H9 (cell line): Measurements from ENCODE around the gene CASP10. TPM values are rescaled to one million over a fixed set of nuclear protein-coding genes. Genes with fewer than 3 reads are reported as not detected.
A peak's percentile ranks its signal among the peaks of the same experiment; 100 is the strongest.

ENCODE experiments used
- DNase-seq: peaks from one replicate; pipeline ENCODE4 v3.0.0-alpha.2; 2017
- H2AFZ ChIP-seq: one replicate; pipeline ENCODE4 v1.6.1; 2013; ENCODE audit warnings: mild to moderate bottlenecking, low read length, control low read depth, moderate library complexity
- H2AK5ac ChIP-seq: 2 replicates; pipeline ENCODE4 v1.6.1; 2013; ENCODE audit warnings: low read length, control low read depth, mixed read lengths; ENCODE audit not compliant: insufficient read length
- H2BK120ac ChIP-seq: one replicate; pipeline ENCODE4 v1.6.1; 2013; ENCODE audit warnings: low read depth, mild to moderate bottlenecking, low read length, control low read depth, inconsistent platforms; ENCODE audit not compliant: poor library complexity, severe bottlenecking
- H2BK12ac ChIP-seq: 2 replicates; pipeline ENCODE4 v1.6.1; 2013; ENCODE audit warnings: low read length, control low read depth, mixed read lengths, low read depth; ENCODE audit not compliant: insufficient read length
- H2BK15ac ChIP-seq: 2 replicates; pipeline ENCODE4 v1.6.1; 2013; ENCODE audit warnings: low read depth, low read length, control low read depth
- H2BK20ac ChIP-seq: one replicate; pipeline ENCODE4 v1.6.1; 2013; ENCODE audit warnings: low read depth, mild to moderate bottlenecking, low read length, control low read depth, inconsistent platforms; ENCODE audit not compliant: poor library complexity, severe bottlenecking
- H2BK5ac ChIP-seq: 2 replicates; pipeline ENCODE4 v1.6.1; 2013; ENCODE audit warnings: low read length, control low read depth, mixed read lengths; ENCODE audit not compliant: insufficient read length
- H3K14ac ChIP-seq: 2 replicates; pipeline ENCODE4 v1.6.1; 2013; ENCODE audit warnings: low read length, control low read depth; ENCODE audit not compliant: insufficient read depth
- H3K18ac ChIP-seq: 2 replicates; pipeline ENCODE4 v1.6.1; 2013; ENCODE audit warnings: low read depth, mild to moderate bottlenecking, mixed read lengths, low read length, control low read depth; ENCODE audit not compliant: insufficient read length
- H3K23ac ChIP-seq: 2 replicates; pipeline ENCODE4 v1.6.1; 2013; ENCODE audit warnings: low read length, control low read depth, mixed read lengths, low read depth; ENCODE audit not compliant: insufficient read length
- H3K23me2 ChIP-seq: 2 replicates; pipeline ENCODE4 v1.6.1; 2013; ENCODE audit warnings: low read depth, mild to moderate bottlenecking, mixed read lengths, low read length, control low read depth; ENCODE audit not compliant: insufficient read length, poor library complexity, severe bottlenecking
- H3K27ac ChIP-seq: 2 replicates; pipeline ENCODE4 v1.5.1; 2013; ENCODE audit warnings: low read length, control low read depth, mixed read lengths, low read depth; ENCODE audit not compliant: insufficient read length
- H3K27me3 ChIP-seq: 2 replicates; pipeline ENCODE4 v1.6.1; 2013; ENCODE audit warnings: low read length, control low read depth, inconsistent platforms; ENCODE audit not compliant: insufficient read depth
- H3K4ac ChIP-seq: 2 replicates; pipeline ENCODE4 v1.6.1; 2013; ENCODE audit warnings: low read depth, mild to moderate bottlenecking, control low read depth, inconsistent platforms, low read length, moderate library complexity
- H3K4me1 ChIP-seq: 2 replicates; pipeline ENCODE4 v1.6.1; 2013; ENCODE audit warnings: low read length, control low read depth, inconsistent platforms; ENCODE audit not compliant: insufficient read depth
- H3K4me2 ChIP-seq: 2 replicates; pipeline ENCODE4 v1.6.1; 2013; ENCODE audit warnings: low read length, control low read depth, mixed read lengths; ENCODE audit not compliant: insufficient read length, insufficient read depth
- H3K56ac ChIP-seq: 2 replicates; pipeline ENCODE4 v1.6.1; 2013; ENCODE audit warnings: low read depth, mild to moderate bottlenecking, mixed read lengths, low read length, control low read depth; ENCODE audit not compliant: insufficient read length
- H3K79me1 ChIP-seq: 2 replicates; pipeline ENCODE4 v1.6.1; 2013; ENCODE audit warnings: low read depth, mild to moderate bottlenecking, moderate library complexity, low read length, control low read depth, inconsistent platforms; ENCODE audit not compliant: insufficient read depth, poor library complexity, severe bottlenecking
- H3K79me2 ChIP-seq: 2 replicates; pipeline ENCODE4 v1.6.1; 2013; ENCODE audit warnings: low read length, control low read depth, inconsistent platforms; ENCODE audit not compliant: insufficient read depth
- H3K9ac ChIP-seq: 2 replicates; pipeline ENCODE4 v1.6.1; 2013; ENCODE audit warnings: low read length, control low read depth, mixed read lengths; ENCODE audit not compliant: insufficient read length; ENCODE audit errors: extremely low read depth
- H3K9me3 ChIP-seq: one replicate; pipeline ENCODE4 v1.6.1; 2013; ENCODE audit warnings: low read depth, low read length, inconsistent platforms; ENCODE audit not compliant: control insufficient read depth
- H3T11ph ChIP-seq: one replicate; pipeline ENCODE4 v1.6.1; 2013; ENCODE audit warnings: mild to moderate bottlenecking, low read length, control low read depth, inconsistent platforms
- H4K20me1 ChIP-seq: one replicate; pipeline ENCODE4 v1.6.1; 2013; ENCODE audit not compliant: control insufficient read depth, insufficient read length, insufficient read depth
- H4K5ac ChIP-seq: 2 replicates; pipeline ENCODE4 v1.6.1; 2013; ENCODE audit warnings: low read depth, mild to moderate bottlenecking, mixed read lengths, low read length, control low read depth; ENCODE audit not compliant: insufficient read length
- H4K8ac ChIP-seq: replicated peaks from 2 replicates; pipeline ENCODE4 v1.6.1; 2013; ENCODE audit warnings: low read length, control low read depth, mixed read lengths, low read depth; ENCODE audit not compliant: insufficient read length
- H4K91ac ChIP-seq: 2 replicates; pipeline ENCODE4 v1.6.1; 2013; ENCODE audit warnings: low read depth, mild to moderate bottlenecking, moderate library complexity, mixed read lengths, low read length, control low read depth; ENCODE audit not compliant: insufficient read length
- H3K27ac Mint-ChIP-seq, 3 experiments: 2 replicates in 2 of 3; 3 replicates in 1 of 3; pipeline ENCODE4 v1.8.0; 2020 to 2021; ENCODE audit warnings: mixed read lengths in 3 of 3, mild to moderate bottlenecking in 1 of 3, moderate library complexity in 1 of 3
- H3K27me3 Mint-ChIP-seq: 2 replicates; pipeline ENCODE4 v1.8.0; 2021; ENCODE audit warnings: low read depth, mild to moderate bottlenecking, moderate library complexity, mixed read lengths
- H3K36me3 Mint-ChIP-seq, 3 experiments: 2 replicates in 2 of 3; 3 replicates in 1 of 3; pipeline ENCODE4 v1.8.0; 2020 to 2021; ENCODE audit warnings: low read depth in 3 of 3, mixed read lengths in 3 of 3; ENCODE audit not compliant: insufficient read depth in 1 of 3
- H3K4me1 Mint-ChIP-seq, 2 experiments: 2 replicates each; pipeline ENCODE4 v1.8.0; 2020; ENCODE audit warnings: mixed read lengths in 2 of 2
- H3K4me3 Mint-ChIP-seq, 2 experiments: 2 replicates in 1 of 2; 3 replicates in 1 of 2; pipeline ENCODE4 v1.8.0; 2020 to 2021; ENCODE audit warnings: mild to moderate bottlenecking in 2 of 2, mixed read lengths in 2 of 2, moderate library complexity in 1 of 2
- H3K9me3 Mint-ChIP-seq, 2 experiments: 2 replicates in 1 of 2; 3 replicates in 1 of 2; pipeline ENCODE4 v1.8.0; 2020; ENCODE audit warnings: mild to moderate bottlenecking in 2 of 2, mixed read lengths in 2 of 2, moderate library complexity in 1 of 2
- WGBS: extraction: QIAGEN DNeasy Blood & Tissue Kit; methylation state at CpG from one replicate; pipeline ENCODE4 v1.1.7; 2013; ENCODE audit warnings: missing lambda C conversion rate, low lambda C conversion rate, mixed read lengths; ENCODE audit not compliant: insufficient read length; ENCODE audit errors: extremely low coverage; 5-methylcytosine and 5-hydroxymethylcytosine counted together
- total RNA-seq: library from RNA; stranded (reverse); gene quantifications from 2 replicates; pipeline ENCODE4 v1.2.1, GENCODE V29; 2021
- TF ChIP-seq, protein P1 (sequence below): fragments of 200-600 bp; sonication (generic); conservative IDR thresholded peaks from 3 replicates; pipeline ENCODE4 v1.8.0; 2021; ENCODE audit warnings: antibody characterized with exemption, mild to moderate bottlenecking

Gene CASP10
- total RNA-seq, 1 experiment from 2014 or later: 2.7 TPM

- no peak overlapping the region for H3K27ac ChIP-seq
- no peaks in the 10 kb centered on the region for H3K79me1 ChIP-seq
- WGBS: no CpG with 5 or more reads among the region's 9 CpGs
- no peak overlapping the region for H3K9ac ChIP-seq
- no peak overlapping the region for H4K5ac ChIP-seq
- no peaks in the 10 kb centered on the region for H3K9me3 ChIP-seq
- no peak overlapping the region for H4K91ac ChIP-seq
- H3K23me2 ChIP-seq: no peaks in the 10 kb centered on the region
- no peak overlapping the region for H3K4me3 Mint-ChIP-seq
- H3K4ac ChIP-seq: no peak overlapping the region
- H4K20me1 ChIP-seq: no peaks in the 10 kb centered on the region
- no peak overlapping the region for H3K18ac ChIP-seq
- no peak overlapping the region for H3K4me2 ChIP-seq
- H3K27me3 Mint-ChIP-seq: no peaks in the 10 kb centered on the region
- H3K27ac Mint-ChIP-seq: peak overlapping the region in 1 of 3 experiments; percentile 75; a peak in 3 of 7 replicates
- H3K4me1 Mint-ChIP-seq: 0 out of 4 replicates have a peak, but pooled peaks cover 0 to 3% of the 10 kb centered on the region in 2 experiments
- no peak overlapping the region for H2BK5ac ChIP-seq
- no peak overlapping the region for H3K23ac ChIP-seq
- no peaks in the 10 kb centered on the region for H3K27me3 ChIP-seq
- no peak overlapping the region for H3K14ac ChIP-seq
- H2AK5ac ChIP-seq: no peak overlapping the region
- H3K36me3 Mint-ChIP-seq: no peaks in the 10 kb centered on the region; a peak in 1 of 7 replicates
- no peak overlapping the region for H4K8ac ChIP-seq
- no peaks in the 10 kb centered on the region for H3K79me2 ChIP-seq
- TF ChIP-seq, protein P1, sequence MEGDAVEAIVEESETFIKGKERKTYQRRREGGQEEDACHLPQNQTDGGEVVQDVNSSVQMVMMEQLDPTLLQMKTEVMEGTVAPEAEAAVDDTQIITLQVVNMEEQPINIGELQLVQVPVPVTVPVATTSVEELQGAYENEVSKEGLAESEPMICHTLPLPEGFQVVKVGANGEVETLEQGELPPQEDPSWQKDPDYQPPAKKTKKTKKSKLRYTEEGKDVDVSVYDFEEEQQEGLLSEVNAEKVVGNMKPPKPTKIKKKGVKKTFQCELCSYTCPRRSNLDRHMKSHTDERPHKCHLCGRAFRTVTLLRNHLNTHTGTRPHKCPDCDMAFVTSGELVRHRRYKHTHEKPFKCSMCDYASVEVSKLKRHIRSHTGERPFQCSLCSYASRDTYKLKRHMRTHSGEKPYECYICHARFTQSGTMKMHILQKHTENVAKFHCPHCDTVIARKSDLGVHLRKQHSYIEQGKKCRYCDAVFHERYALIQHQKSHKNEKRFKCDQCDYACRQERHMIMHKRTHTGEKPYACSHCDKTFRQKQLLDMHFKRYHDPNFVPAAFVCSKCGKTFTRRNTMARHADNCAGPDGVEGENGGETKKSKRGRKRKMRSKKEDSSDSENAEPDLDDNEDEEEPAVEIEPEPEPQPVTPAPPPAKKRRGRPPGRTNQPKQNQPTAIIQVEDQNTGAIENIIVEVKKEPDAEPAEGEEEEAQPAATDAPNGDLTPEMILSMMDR: no peak
- no peaks in the 10 kb centered on the region for H3K4me1 ChIP-seq
- H2BK120ac ChIP-seq: no peak overlapping the region
- H3K56ac ChIP-seq: no peak overlapping the region
- DNase-seq: no peak
- H2AFZ ChIP-seq: no peak overlapping the region
- H2BK12ac ChIP-seq: no peak overlapping the region
- H2BK15ac ChIP-seq: no peak overlapping the region
- H3K9me3 Mint-ChIP-seq: no peaks in the 10 kb centered on the region
- H3T11ph ChIP-seq: no peak overlapping the region
- no peak overlapping the region for H2BK20ac ChIP-seq
Measured at GRCh38 chr2:201273330-201273983, 90.5 kb downstream of the CASP10 start.
